ENCODE results near the gene PRKCG.

DNA sequence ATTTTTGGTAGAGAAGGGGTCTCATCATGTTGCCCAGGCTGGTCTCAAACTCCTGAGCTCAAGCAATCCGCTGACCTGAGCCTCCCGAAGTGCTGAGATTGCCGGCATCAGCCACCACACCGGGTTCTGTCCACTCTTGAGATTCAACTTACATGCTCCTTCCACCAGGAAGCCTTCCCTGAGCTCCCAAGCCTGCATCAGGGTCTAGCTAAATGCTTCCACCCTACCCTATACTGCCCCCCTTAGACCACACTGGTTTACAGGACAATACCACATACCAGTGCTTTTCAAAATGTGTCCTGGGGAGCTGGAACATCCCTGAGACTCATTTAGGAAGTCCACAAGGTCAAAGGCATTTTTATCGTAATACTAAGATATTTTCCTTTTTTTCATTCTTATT is 65.6 kb downstream of the PRKCG start:
- no peak for TF ChIP-seq POLR2A (IDR thresholded peaks at IDR 0.05)
- TF ChIP-seq, protein P1, sequence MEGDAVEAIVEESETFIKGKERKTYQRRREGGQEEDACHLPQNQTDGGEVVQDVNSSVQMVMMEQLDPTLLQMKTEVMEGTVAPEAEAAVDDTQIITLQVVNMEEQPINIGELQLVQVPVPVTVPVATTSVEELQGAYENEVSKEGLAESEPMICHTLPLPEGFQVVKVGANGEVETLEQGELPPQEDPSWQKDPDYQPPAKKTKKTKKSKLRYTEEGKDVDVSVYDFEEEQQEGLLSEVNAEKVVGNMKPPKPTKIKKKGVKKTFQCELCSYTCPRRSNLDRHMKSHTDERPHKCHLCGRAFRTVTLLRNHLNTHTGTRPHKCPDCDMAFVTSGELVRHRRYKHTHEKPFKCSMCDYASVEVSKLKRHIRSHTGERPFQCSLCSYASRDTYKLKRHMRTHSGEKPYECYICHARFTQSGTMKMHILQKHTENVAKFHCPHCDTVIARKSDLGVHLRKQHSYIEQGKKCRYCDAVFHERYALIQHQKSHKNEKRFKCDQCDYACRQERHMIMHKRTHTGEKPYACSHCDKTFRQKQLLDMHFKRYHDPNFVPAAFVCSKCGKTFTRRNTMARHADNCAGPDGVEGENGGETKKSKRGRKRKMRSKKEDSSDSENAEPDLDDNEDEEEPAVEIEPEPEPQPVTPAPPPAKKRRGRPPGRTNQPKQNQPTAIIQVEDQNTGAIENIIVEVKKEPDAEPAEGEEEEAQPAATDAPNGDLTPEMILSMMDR (IDR thresholded peaks at IDR 0.05), result no peak

All from body of pancreas (tissue), 4 donors.